Jurkat, Clone E6-1 (cell line): ENCODE results near the gene NID1.
"Not testable (repeated sequence)": the region's sequence is repeated elsewhere in the genome, so short reads cannot be mapped to it uniquely, and the experiment has no call there.

Experiments
- DNase-seq: peaks from one replicate; pipeline ENCODE4 v3.0.0-alpha.2; 2011; ENCODE audit warnings: low read depth, low spot score
- H3K4me3 ChIP-seq: 2 replicates; pipeline ENCODE4 v1.5.1; 2011; ENCODE audit warnings: mild to moderate bottlenecking, low read length, control low read depth, moderate library complexity

NID1 gene

GRCh38 chr1:236095705-236096520, 31.0 kb upstream of the NID1 start:
- DNase-seq: no peak
- no peak overlapping the region for H3K4me3 ChIP-seq

- no peak for DNase-seq
Observed at GRCh38 chr1:236092899-236093298, 28.0 kb upstream of the NID1 start.

GRCh38 chr1:236091933-236092318, 27.0 kb upstream of the NID1 start:
- H3K4me3 ChIP-seq: no peak overlapping the region
- no peak for DNase-seq

More at GRCh38 chr1:236092899-236093298, 28.0 kb upstream of the NID1 start:
- H3K4me3 ChIP-seq: no peak overlapping the region

- no peak overlapping the region for H3K4me3 ChIP-seq
- DNase-seq: no peak
Observed at GRCh38 chr1:236090741-236091147, 25.9 kb upstream of the NID1 start.

GRCh38 chr1:236089046-236089773, 24.3 kb upstream of the NID1 start:
- H3K4me3 ChIP-seq: no peak overlapping the region
- no peak for DNase-seq

GRCh38 chr1:236086537-236086936, 21.6 kb upstream of the NID1 start:
- DNase-seq: no peak
- H3K4me3 ChIP-seq: no peak overlapping the region

- H3K4me3 ChIP-seq: no peak overlapping the region
- DNase-seq: no peak
Observed at GRCh38 chr1:236085545-236086159, 20.8 kb upstream of the NID1 start.

GRCh38 chr1:236084386-236084730, 19.5 kb upstream of the NID1 start:
- no peak for DNase-seq
- H3K4me3 ChIP-seq: no peak overlapping the region

GRCh38 chr1:236083650-236084385, 18.9 kb upstream of the NID1 start:
- no peak for DNase-seq
- H3K4me3 ChIP-seq: no peak overlapping the region

GRCh38 chr1:236082526-236082925, 17.6 kb upstream of the NID1 start:
- no peak for DNase-seq
- no peak overlapping the region for H3K4me3 ChIP-seq

- no peak overlapping the region for H3K4me3 ChIP-seq
- no peak for DNase-seq
Observed at GRCh38 chr1:236081546-236082227, 16.8 kb upstream of the NID1 start.

- no peak for DNase-seq
- H3K4me3 ChIP-seq: no peak overlapping the region
Observed at GRCh38 chr1:236079703-236080102, 14.8 kb upstream of the NID1 start.

- H3K4me3 ChIP-seq: no peak overlapping the region
- DNase-seq: no peak
Observed at GRCh38 chr1:236078993-236079392, 14.1 kb upstream of the NID1 start.

GRCh38 chr1:236078077-236078476, 13.2 kb upstream of the NID1 start:
- not testable (repeated sequence) for DNase-seq, H3K4me3 ChIP-seq

- no peak overlapping the region for H3K4me3 ChIP-seq
- no peak for DNase-seq
Observed at GRCh38 chr1:236075848-236076247, 11.0 kb upstream of the NID1 start.

GRCh38 chr1:236073307-236073897, 8.5 kb upstream of the NID1 start:
- H3K4me3 ChIP-seq: no peak overlapping the region
- no peak for DNase-seq

GRCh38 chr1:236072001-236072400, 7.1 kb upstream of the NID1 start:
- H3K4me3 ChIP-seq: no peak overlapping the region
- DNase-seq: no peak

- DNase-seq: no peak
- no peak overlapping the region for H3K4me3 ChIP-seq
Observed at GRCh38 chr1:236070753-236071152, 5.9 kb upstream of the NID1 start.

- DNase-seq: no peak
Observed at GRCh38 chr1:236069796-236070195, 4.9 kb upstream of the NID1 start.

More at GRCh38 chr1:236069796-236070195, 4.9 kb upstream of the NID1 start:
- H3K4me3 ChIP-seq: no peak overlapping the region
